ENCODE data around the gene CXCR6. TPM values are rescaled to one million over a fixed set of nuclear protein-coding genes. Genes with fewer than 3 reads are reported as not detected.
A peak's percentile ranks its signal among the peaks of the same experiment; 100 is the strongest.

CXCR6 gene
- total RNA-seq, 1 experiment from 2014 or later: not detected

GRCh38 chr3:45922950-45923590 lies 20.2 kb upstream of the CXCR6 start:
- H3K36me3 Mint-ChIP-seq (ENCODE audit: insufficient read depth, unreplicated experiment): peaks cover 26% of the 10 kb centered on the region
- no peaks in the 10 kb centered on the region for H3K9me3 Mint-ChIP-seq (ENCODE audit: unreplicated experiment)
- no peaks in the 10 kb centered on the region for H3K27me3 Mint-ChIP-seq (ENCODE audit: insufficient read depth, unreplicated experiment)
- ChIA-PET POLR2A (interaction anchor here (1.0 to 1.8 kb wide), 2 partner anchors 9 to 17 kb away, joined by 3 read pairs; no protein-coding TSS in a partner anchor), CTCF (interaction anchor here (0.6 to 1.2 kb wide), 2 partner anchors 16 to 22 kb away, joined by 5 read pairs; no protein-coding TSS in a partner anchor)
- no peaks in the 10 kb centered on the region for H3K4me1 Mint-ChIP-seq (ENCODE audit: insufficient read depth, unreplicated experiment)
- intact Hi-C loops (cut with micrococcal nuclease): no loop called here
- no peak for TF ChIP-seq CTCF (IDR thresholded peaks at IDR 0.05; ENCODE audit: unreplicated experiment)
- DNase-seq (ENCODE audit: unreplicated experiment): no peak
- BruUV-seq (replicated peaks): no TSS peak
- H3K4me3 Mint-ChIP-seq (ENCODE audit: unreplicated experiment): no peak overlapping the region
- H3K27ac Mint-ChIP-seq (ENCODE audit: low read depth, unreplicated experiment): no peak overlapping the region

- intact Hi-C loops (cut with micrococcal nuclease): no loop called here
- Mint-ChIP-seq H3K9me3 (ENCODE audit: unreplicated experiment) (no peaks in the 10 kb centered on the region), H3K4me1 (ENCODE audit: insufficient read depth, unreplicated experiment) (no peaks in the 10 kb centered on the region), H3K4me3 (ENCODE audit: unreplicated experiment) (no peak overlapping the region), H3K27me3 (ENCODE audit: insufficient read depth, unreplicated experiment) (no peaks in the 10 kb centered on the region), H3K27ac (ENCODE audit: low read depth, unreplicated experiment) (no peak overlapping the region), H3K36me3 (ENCODE audit: insufficient read depth, unreplicated experiment) (peaks cover 29% of the 10 kb centered on the region)
- DNase-seq (ENCODE audit: unreplicated experiment): peak; percentile 23
- BruUV-seq (replicated peaks): no TSS peak
- CTCF ChIA-PET: interaction anchor here (0.8 kb wide), 1 partner anchor 155 kb away, joined by 6 read pairs; no protein-coding TSS in a partner anchor
- no peak for TF ChIP-seq CTCF (IDR thresholded peaks at IDR 0.05; ENCODE audit: unreplicated experiment)
- POLR2A ChIA-PET: interaction anchor here (1.8 kb wide), 1 partner anchor 16 kb away, joined by 3 read pairs; no protein-coding TSS in a partner anchor
Measured at GRCh38 chr3:45923755-45924154, 19.5 kb upstream of the CXCR6 start.

GRCh38 chr3:45927881-45928280 lies 15.4 kb upstream of the CXCR6 start:
- CTCF ChIA-PET: interaction anchor here (1.2 to 7.2 kb wide), 5 partner anchors 9 to 165 kb away, joined by 3 to 64 read pairs (median 7); partner anchors contain the start of gene LZTFL1
- Mint-ChIP-seq H3K4me1 (ENCODE audit: insufficient read depth, unreplicated experiment) (no peaks in the 10 kb centered on the region), H3K9me3 (ENCODE audit: unreplicated experiment) (no peaks in the 10 kb centered on the region), H3K27ac (ENCODE audit: low read depth, unreplicated experiment) (no peak overlapping the region), H3K4me3 (ENCODE audit: unreplicated experiment) (no peak overlapping the region), H3K36me3 (ENCODE audit: insufficient read depth, unreplicated experiment) (peaks cover 33% of the 10 kb centered on the region), H3K27me3 (ENCODE audit: insufficient read depth, unreplicated experiment) (no peaks in the 10 kb centered on the region)
- BruUV-seq (replicated peaks): no TSS peak
- intact Hi-C loops (cut with micrococcal nuclease): loop anchor here (5.0 kb wide), 1 partner anchor 86 kb away; the partner anchor contains the start of gene LZTFL1
- no peak for TF ChIP-seq CTCF (IDR thresholded peaks at IDR 0.05; ENCODE audit: unreplicated experiment)
- DNase-seq (ENCODE audit: unreplicated experiment): no peak
- POLR2A ChIA-PET: no interaction called here

GRCh38 chr3:45929042-45929679 lies 14.1 kb upstream of the CXCR6 start:
- H3K4me3 Mint-ChIP-seq (ENCODE audit: unreplicated experiment): no peak overlapping the region

More at GRCh38 chr3:45929042-45929679, 14.1 kb upstream of the CXCR6 start:
- Mint-ChIP-seq H3K27me3 (ENCODE audit: insufficient read depth, unreplicated experiment) (no peaks in the 10 kb centered on the region), H3K4me1 (ENCODE audit: insufficient read depth, unreplicated experiment) (no peaks in the 10 kb centered on the region), H3K9me3 (ENCODE audit: unreplicated experiment) (no peaks in the 10 kb centered on the region), H3K36me3 (ENCODE audit: insufficient read depth, unreplicated experiment) (peaks cover 30% of the 10 kb centered on the region), H3K27ac (ENCODE audit: low read depth, unreplicated experiment) (no peak overlapping the region)
- no TSS peak for BruUV-seq (replicated peaks)
- intact Hi-C loops (cut with micrococcal nuclease): loop anchor here (1.0 to 5.0 kb wide), 2 partner anchors 87 to 168 kb away; partner anchors contain the start of gene LZTFL1
- POLR2A ChIA-PET: interaction anchor here (0.6 kb wide), 1 partner anchor 40 kb away, joined by 3 read pairs; no protein-coding TSS in a partner anchor
- peak; percentile 51 for DNase-seq (ENCODE audit: unreplicated experiment)
- CTCF ChIA-PET: interaction anchor here (0.5 to 7.2 kb wide), 17 partner anchors 8 to 897 kb away, joined by 3 to 64 read pairs (median 4); no protein-coding TSS in a partner anchor
- TF ChIP-seq CTCF (IDR thresholded peaks at IDR 0.05; ENCODE audit: unreplicated experiment): peak; percentile 61

Measured in MCF 10A (cell line).